K562 (cell line): ENCODE data around the gene KLB. TPM values are rescaled to one million over a fixed set of nuclear protein-coding genes. Genes with fewer than 3 reads are reported as not detected.

ENCODE experiments used
- FOS ChIP-seq: IDR thresholded peaks from 3 replicates; pipeline ENCODE4 v1.6.1; 2011; ENCODE audit not compliant: insufficient read length; ENCODE audit errors: extremely low read depth
- JUND ChIP-seq, 2 experiments: IDR thresholded peaks; 2 replicates in 1 of 2; 3 replicates in 1 of 2; pipeline ENCODE4 v1.6.1; 2011; ENCODE audit warnings: borderline replicate concordance in 2 of 2, low read depth in 2 of 2, low read length in 2 of 2, improper control_type of control experiment in 1 of 2, missing biosample characterization in 1 of 2, missing genetic modification characterization in 1 of 2, missing genetic modification reagents in 1 of 2
- MAFK ChIP-seq: IDR thresholded peaks from 2 replicates; pipeline ENCODE4 v1.6.1; 2011; ENCODE audit warnings: low read length, improper control_type of control experiment
- MBD2 ChIP-seq: sonication (generic); IDR thresholded peaks from 2 replicates; pipeline ENCODE4 v1.6.1; 2016; ENCODE audit warnings: low read depth, borderline replicate concordance
- MEIS2 ChIP-seq: fragments of 450-650 bp; IDR thresholded peaks from 2 replicates; pipeline ENCODE4 v1.6.1; 2014; ENCODE audit warnings: mild to moderate bottlenecking; ENCODE audit not compliant: partially characterized antibody
- MXD1 ChIP-seq: fragments of 250-450 bp; sonication (Bioruptor Pico); IDR thresholded peaks from 2 replicates; pipeline ENCODE4 v1.8.0; 2021; ENCODE audit warnings: borderline replicate concordance, mild to moderate bottlenecking, moderate library complexity; ENCODE audit not compliant: poor library complexity, severe bottlenecking
- MYC ChIP-seq, 2 experiments: fragments of 250-450 bp in 1 of 2; sonication (Bioruptor Pico) in 1 of 2; IDR thresholded peaks; 2 replicates each; pipeline versions ENCODE4 v1.5.1 to v1.6.1; 2012 to 2021; ENCODE audit warnings: low read depth in 2 of 2, borderline replicate concordance in 1 of 2, improper control_type of control experiment in 1 of 2, low read length in 1 of 2, mild to moderate bottlenecking in 1 of 2, moderate library complexity in 1 of 2
- NKRF ChIP-seq: fragments of 450-650 bp; IDR thresholded peaks from 2 replicates; pipeline ENCODE4 v1.6.1; 2016; ENCODE audit warnings: borderline replicate concordance
- PTBP1 ChIP-seq: fragments of 200-400 bp; formaldehyde crosslinking; IDR thresholded peaks from 2 replicates; pipeline ENCODE4 v1.6.1; 2017; ENCODE audit warnings: low read depth, low read length
- RNF2 ChIP-seq: sonication (generic); IDR thresholded peaks from 2 replicates; pipeline ENCODE4 v1.6.1; 2016
- SP1 ChIP-seq: sonication (generic); formaldehyde crosslinking; IDR thresholded peaks from 2 replicates; pipeline ENCODE4 v1.8.1; 2022; ENCODE audit warnings: mild to moderate bottlenecking, missing genetic modification reagents
- TAF9B ChIP-seq: fragments of 450-650 bp; IDR thresholded peaks from 2 replicates; pipeline ENCODE4 v1.6.1; 2018; ENCODE audit warnings: mild to moderate bottlenecking; ENCODE audit not compliant: partially characterized antibody
- ZNF282 ChIP-seq: sonication (generic); formaldehyde crosslinking; IDR thresholded peaks from 2 replicates; pipeline ENCODE4 v1.8.1; 2023; ENCODE audit warnings: missing genetic modification reagents
- ZSCAN32 ChIP-seq: fragments of 450-650 bp; formaldehyde crosslinking; IDR thresholded peaks from 2 replicates; pipeline ENCODE4 v1.4.0; 2020; ENCODE audit warnings: mild to moderate bottlenecking, moderate library complexity
- polyA plus RNA-seq, 8 experiments: library from polyadenylated mRNA; depleted of rRNA in 4 of 8; stranded (reverse) in 5 of 8; unstranded in 3 of 8; fragments of >200 nt; fragmentation: Nextera tagmentation in 2 of 8; fragmentation: Illumina TruSeq in 1 of 8; extraction: Ambion mirVana in 2 of 8; extraction: Trizol in 1 of 8; gene quantifications; 2 replicates each; pipeline versions ENCODE4 v1.2.1 to v1.2.3, GENCODE V29; 2011 to 2014; ENCODE audit warnings: inconsistent platforms in 1 of 8, missing spikeins in 1 of 8
- total RNA-seq, 7 experiments: library from RNA; depleted of rRNA in 6 of 7; stranded (reverse); fragments of >200 nt in 6 of 7; fragmentation: Illumina TruSeq in 2 of 7; extraction: Trizol in 2 of 7; gene quantifications; 2 replicates each; pipeline versions ENCODE4 v1.2.1 to v1.2.3, GENCODE V29; 2011 to 2021; ENCODE audit warnings: low replicate concordance in 1 of 7
- TF ChIP-seq, protein P1 (sequence below): fragments of 450-650 bp; IDR thresholded peaks from 2 replicates; pipeline ENCODE4 v1.6.1; 2016

KLB gene
- total and polyA plus RNA-seq, 9 of the 15 experiments (the other 6 are each of a cell fraction or from before 2014, with no cell fraction given): 0.04 to 0.13 TPM; not detected in 7

DNA sequence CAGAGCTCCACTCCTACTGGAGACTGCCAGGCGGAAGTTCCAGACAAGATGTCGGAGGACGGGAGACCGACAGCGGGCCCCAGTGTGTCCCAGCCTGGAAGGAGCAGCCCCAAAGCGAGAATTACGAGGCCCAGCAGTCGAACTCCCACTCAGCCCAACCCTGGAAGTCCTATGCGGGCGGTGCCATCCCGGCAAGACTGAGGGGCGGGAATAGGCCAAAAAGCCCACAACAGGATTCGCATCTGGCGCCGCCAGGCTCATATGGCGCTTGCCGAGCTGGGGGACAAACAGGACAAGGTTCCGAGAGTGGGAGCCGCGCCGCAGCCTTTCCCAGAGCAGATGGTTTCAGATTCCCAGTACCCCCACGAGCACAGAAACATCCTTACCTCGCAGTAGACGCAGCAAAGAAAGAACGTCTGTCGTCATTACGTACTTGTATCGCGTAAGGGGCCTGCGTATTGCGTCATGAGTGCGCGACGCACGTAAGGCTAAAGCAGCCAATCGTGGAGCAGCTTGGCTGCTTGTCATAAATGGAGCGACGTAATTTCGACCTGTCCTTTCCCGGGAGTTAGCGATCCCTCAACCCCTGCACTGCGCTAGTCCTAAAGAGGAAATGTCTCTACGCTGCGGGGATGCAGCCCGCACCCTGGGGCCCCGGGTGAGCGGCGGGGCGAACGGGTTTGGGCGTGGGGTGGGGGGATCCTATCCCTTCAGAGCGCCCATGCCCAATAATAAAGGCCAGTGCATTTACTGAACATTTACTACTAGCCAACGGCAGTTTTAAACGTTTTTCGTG lies 52.0 kb downstream of the KLB start, which contains the start of the genes LIAS and RPL9 (continued):
- TF ChIP-seq NKRF (peak; percentile 52; the same call in 1 of the 2 replicates), TAF9B (peak; percentile 98), MBD2 (peak; percentile 95), MYC (IDR thresholded peaks at IDR 0.05; ENCODE audit: low read depth, low read length) (peak; percentile 99), MYC (CRISPR knock-in tag; IDR thresholded peaks at IDR 0.05; ENCODE audit: borderline replicate concordance, low read depth) (peak; percentile 96), PTBP1 (0 out of 2 replicates have a peak, but pooled peaks have one; percentile 17), FOS (peak; percentile 76), ZSCAN32 (CRISPR knock-in tag) (peak; percentile 89), ZNF282 (no peak), MEIS2 (peak; percentile 37), MXD1 (peak; percentile 63), JUND (IDR thresholded peaks at IDR 0.05; ENCODE audit: borderline replicate concordance, low read depth, low read length) (peak; percentile 89), JUND (tag; IDR thresholded peaks at IDR 0.05; ENCODE audit: borderline replicate concordance, low read depth, low read length) (peak; percentile 90), SP1 (peak; percentile 90), MAFK (peak; percentile 29; the same call in 1 of the 2 replicates), RNF2 (peak; percentile 34; the same call in 1 of the 2 replicates)
- TF ChIP-seq, protein P1, sequence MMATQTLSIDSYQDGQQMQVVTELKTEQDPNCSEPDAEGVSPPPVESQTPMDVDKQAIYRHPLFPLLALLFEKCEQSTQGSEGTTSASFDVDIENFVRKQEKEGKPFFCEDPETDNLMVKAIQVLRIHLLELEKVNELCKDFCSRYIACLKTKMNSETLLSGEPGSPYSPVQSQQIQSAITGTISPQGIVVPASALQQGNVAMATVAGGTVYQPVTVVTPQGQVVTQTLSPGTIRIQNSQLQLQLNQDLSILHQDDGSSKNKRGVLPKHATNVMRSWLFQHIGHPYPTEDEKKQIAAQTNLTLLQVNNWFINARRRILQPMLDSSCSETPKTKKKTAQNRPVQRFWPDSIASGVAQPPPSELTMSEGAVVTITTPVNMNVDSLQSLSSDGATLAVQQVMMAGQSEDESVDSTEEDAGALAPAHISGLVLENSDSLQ: peak; percentile 85
